Fibroblast of lung (primary cell): ENCODE results near the gene ADCY2.

Source experiments
- EZH2 ChIP-seq: IDR thresholded peaks from 2 replicates; pipeline ENCODE4 v1.5.1; 2012; ENCODE audit warnings: low read length, control low read depth, mild to moderate bottlenecking; ENCODE audit errors: missing control alignments
- TF ChIP-seq, protein P1 (sequence below), 2 donors: IDR thresholded peaks in 1 of 2; conservative IDR thresholded peaks in 1 of 2; 1 replicate in 1 of 2; 2 replicates in 1 of 2; pipeline ENCODE4 v1.5.1; 2011 to 2012; ENCODE audit warnings: low read length in 2 of 2, control low read depth in 1 of 2, inconsistent platforms in 1 of 2, low read depth in 1 of 2, mild to moderate bottlenecking in 1 of 2

DNA sequence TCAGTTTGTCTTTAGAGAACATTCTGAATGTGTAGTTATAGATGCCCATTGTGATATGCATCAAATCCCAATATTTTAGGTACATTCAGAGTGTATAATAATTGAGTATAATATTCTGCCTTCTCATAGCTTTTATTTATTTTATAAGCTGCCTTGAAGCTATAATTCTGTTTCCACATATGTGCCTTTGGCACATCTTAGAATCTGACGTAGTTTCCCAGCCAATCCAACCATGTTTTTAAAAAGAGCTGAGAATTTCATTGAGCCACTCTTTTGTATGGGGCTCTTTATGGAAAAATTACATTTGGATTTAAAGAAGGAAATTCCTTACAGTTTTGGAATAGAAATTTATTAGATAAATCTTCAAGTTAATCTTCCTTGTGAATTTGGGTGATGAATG, 65.4 kb downstream of the ADCY2 start:
- TF ChIP-seq, protein P1, sequence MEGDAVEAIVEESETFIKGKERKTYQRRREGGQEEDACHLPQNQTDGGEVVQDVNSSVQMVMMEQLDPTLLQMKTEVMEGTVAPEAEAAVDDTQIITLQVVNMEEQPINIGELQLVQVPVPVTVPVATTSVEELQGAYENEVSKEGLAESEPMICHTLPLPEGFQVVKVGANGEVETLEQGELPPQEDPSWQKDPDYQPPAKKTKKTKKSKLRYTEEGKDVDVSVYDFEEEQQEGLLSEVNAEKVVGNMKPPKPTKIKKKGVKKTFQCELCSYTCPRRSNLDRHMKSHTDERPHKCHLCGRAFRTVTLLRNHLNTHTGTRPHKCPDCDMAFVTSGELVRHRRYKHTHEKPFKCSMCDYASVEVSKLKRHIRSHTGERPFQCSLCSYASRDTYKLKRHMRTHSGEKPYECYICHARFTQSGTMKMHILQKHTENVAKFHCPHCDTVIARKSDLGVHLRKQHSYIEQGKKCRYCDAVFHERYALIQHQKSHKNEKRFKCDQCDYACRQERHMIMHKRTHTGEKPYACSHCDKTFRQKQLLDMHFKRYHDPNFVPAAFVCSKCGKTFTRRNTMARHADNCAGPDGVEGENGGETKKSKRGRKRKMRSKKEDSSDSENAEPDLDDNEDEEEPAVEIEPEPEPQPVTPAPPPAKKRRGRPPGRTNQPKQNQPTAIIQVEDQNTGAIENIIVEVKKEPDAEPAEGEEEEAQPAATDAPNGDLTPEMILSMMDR (conservative IDR thresholded peaks at IDR 0.05 in 1 of 2, IDR thresholded peaks at IDR 0.05 in 1 of 2; ENCODE audit: low read depth in 1 of 2, low read length in 2 of 2): no peak
- no peak for TF ChIP-seq EZH2
